ENCODE measurements around the gene TPCN2. TPM values are rescaled to one million over a fixed set of nuclear protein-coding genes. Genes with fewer than 3 reads are reported as not detected.

Gene TPCN2
- total and polyA plus RNA-seq, 12 donors = 3.4 to 19.2 (median 7.8) TPM

DNA sequence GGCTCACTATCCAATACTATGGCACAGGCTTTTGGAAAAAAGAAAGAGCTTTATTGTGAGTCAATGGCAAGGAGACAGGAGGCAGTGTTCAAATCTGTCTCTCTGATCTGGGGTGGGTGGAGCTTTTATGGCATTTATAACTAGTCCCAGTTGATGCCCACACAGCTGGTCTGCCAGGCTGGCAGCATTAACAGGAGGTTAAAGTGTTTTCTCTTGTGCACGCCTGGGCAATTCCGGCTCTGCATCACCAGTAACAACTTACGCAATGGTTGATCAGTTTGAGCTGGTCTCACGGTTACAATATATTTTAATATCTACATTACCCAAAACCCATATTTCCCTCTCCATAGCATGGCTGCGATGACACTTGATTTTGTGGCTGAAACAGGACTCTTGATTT, 91.9 kb downstream of the TPCN2 start:
- no peak overlapping the region for H3K27ac ChIP-seq

DNA sequence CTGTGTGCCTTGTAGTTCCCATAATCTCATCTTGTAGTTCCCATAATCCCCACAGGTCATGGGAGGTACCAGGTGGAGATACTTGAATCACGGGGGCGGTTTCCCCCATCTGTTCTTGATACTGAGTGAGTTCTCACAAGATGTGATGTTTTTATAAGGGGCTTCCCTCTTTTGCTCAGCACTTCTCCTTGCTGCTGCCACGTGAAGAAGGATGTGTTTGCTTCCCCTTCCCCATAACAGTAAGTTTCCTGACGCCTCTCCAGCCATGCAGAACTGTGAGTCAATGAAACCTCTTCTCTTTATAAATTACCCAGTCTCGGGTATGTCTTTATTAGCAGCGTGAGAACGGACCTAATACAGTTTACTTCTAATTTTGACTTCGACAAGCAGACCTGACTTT, 93.0 kb downstream of the TPCN2 start:
- H3K27ac ChIP-seq = no peak overlapping the region
- H3K27me3 ChIP-seq = no peaks in the 10 kb centered on the region
- 77 to 82% methylated on average over 8 of the region's 8 CpGs for WGBS, 2 donors
- peaks cover 0 to 5% (median 0%) of the 10 kb centered on the region in 9 donors for H3K36me3 ChIP-seq
- H3K4me1 ChIP-seq = no peaks in the 10 kb centered on the region
- ATAC-seq = no peak
- DNase-seq = no peak
- H3K9me3 ChIP-seq = peaks cover 0 to 34% (median 11%) of the 10 kb centered on the region in 11 donors
- no peak overlapping the region for H3K4me3 ChIP-seq
- TF ChIP-seq CTCF (IDR thresholded peaks at IDR 0.05) = no peak
- intact Hi-C loops (cut with DNase I) = no loop called here

More for the DNA sequence above, 91.9 kb downstream of the TPCN2 start:
- Histone ChIP-seq H3K9me3 (peaks cover 0 to 23% (median 2%) of the 10 kb centered on the region in 11 donors), H3K4me1 (no peaks in the 10 kb centered on the region), H3K36me3 (no peaks in the 10 kb centered on the region), H3K4me3 (no peak overlapping the region), H3K27me3 (no peaks in the 10 kb centered on the region)
- intact Hi-C loops (cut with DNase I) = no loop called here
- WGBS, 2 donors = 91 to 95% methylated on average over 5 of the region's 5 CpGs
- no peak for TF ChIP-seq CTCF (IDR thresholded peaks at IDR 0.05)
- DNase-seq (no peak), ATAC-seq (no peak)

GRCh38 chr11:69142895-69143294, 94.2 kb downstream of the TPCN2 start:
- no peak for TF ChIP-seq CTCF (IDR thresholded peaks at IDR 0.05)
- no peak overlapping the region for H3K27ac ChIP-seq
- H3K36me3 ChIP-seq = peaks cover 0 to 5% (median 0%) of the 10 kb centered on the region in 9 donors
- DNase-seq = no peak
- no peaks in the 10 kb centered on the region for H3K27me3 ChIP-seq
- intact Hi-C loops (cut with DNase I) = no loop called here
- ATAC-seq = no peak
- H3K9me3 ChIP-seq = peaks cover 0 to 43% (median 18%) of the 10 kb centered on the region in 11 donors
- H3K4me3 ChIP-seq = no peak overlapping the region
- 93 to 99% methylated on average over 2 of the region's 2 CpGs for WGBS, 2 donors
- H3K4me1 ChIP-seq = no peaks in the 10 kb centered on the region

DNA sequence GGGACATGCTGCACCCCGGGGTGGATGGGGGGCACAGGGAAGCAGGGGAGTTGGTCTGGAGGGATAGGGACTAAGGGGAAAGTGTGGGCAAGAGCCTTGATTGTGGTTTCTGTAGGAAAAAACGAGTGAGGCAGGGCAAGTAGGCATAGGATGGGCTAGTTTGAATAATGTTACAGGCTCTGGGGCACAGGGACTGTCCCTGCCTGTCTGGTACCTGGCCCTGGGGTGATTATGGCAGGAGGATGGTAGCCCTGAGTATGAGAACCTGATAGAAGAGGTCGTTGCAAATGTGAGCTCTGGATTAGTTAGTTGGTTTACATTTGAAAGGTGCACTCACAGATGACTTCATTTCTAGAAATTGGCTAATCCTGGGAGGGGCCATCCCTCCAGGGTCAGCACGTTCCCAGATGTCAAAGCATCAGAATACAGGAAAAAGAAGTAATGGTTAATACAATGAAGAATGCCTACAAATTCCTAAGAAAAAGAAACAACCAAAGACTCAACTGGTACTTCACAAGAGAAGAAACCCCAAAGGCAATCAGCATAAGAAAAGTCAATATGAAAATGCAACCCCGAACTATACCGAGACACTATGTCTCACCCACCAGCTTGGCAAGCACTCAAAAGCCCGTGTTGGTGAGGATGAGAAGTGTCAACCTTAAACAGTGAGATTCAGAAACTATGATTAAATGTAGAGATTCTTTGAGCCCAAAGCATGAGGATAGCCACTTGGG, 95.8 kb downstream of the TPCN2 start:
- H3K27ac ChIP-seq = no peak overlapping the region
- TF ChIP-seq CTCF (IDR thresholded peaks at IDR 0.05) = no peak
- H3K36me3 ChIP-seq = peaks cover 0 to 5% (median 0%) of the 10 kb centered on the region in 9 donors
- WGBS, 2 donors = 77 to 79% methylated on average over 7 of the region's 7 CpGs
- ATAC-seq (no peak), DNase-seq (no peak)
- no peaks in the 10 kb centered on the region for H3K27me3 ChIP-seq
- intact Hi-C loops (cut with DNase I) = no loop called here
- H3K4me1 ChIP-seq = no peaks in the 10 kb centered on the region
- H3K4me3 ChIP-seq = no peak overlapping the region
- H3K9me3 ChIP-seq = peaks cover 0 to 37% (median 18%) of the 10 kb centered on the region in 11 donors

All from heart right ventricle (tissue), 16 donors.